ENCODE data around the gene CCDC33.
A peak's percentile ranks its signal among the peaks of the same experiment; 100 is the strongest.

CCDC33 gene

DNA sequence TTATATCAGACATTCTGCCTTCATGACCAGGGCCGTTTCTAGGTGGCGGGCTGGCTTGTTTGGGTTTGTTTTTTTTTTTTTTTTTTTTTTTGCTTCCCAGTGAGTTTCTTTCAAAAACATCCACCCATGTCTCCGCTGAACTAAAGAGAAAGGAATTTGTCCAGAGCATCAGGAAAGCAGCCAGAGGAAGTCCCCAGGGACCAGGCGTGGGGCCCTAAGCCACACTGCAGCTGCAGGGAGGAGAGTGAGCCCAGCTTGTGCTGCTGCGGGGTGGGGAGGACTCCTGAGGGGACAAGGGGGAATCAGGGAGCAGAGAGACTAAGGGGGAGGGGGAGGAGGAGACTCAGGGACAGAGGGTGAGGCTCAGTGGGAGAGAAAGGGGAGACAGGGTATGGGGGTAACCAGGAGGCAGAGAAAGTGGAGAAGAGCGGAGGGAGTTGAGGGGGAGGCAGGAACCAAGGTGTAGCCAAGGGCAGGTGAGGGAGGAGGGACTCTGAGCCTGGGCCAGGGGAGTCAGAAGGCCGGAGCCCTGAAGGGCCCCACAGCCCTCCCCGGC, 81.8 kb downstream of the CCDC33 start:
- no peak for DNase-seq

DNA sequence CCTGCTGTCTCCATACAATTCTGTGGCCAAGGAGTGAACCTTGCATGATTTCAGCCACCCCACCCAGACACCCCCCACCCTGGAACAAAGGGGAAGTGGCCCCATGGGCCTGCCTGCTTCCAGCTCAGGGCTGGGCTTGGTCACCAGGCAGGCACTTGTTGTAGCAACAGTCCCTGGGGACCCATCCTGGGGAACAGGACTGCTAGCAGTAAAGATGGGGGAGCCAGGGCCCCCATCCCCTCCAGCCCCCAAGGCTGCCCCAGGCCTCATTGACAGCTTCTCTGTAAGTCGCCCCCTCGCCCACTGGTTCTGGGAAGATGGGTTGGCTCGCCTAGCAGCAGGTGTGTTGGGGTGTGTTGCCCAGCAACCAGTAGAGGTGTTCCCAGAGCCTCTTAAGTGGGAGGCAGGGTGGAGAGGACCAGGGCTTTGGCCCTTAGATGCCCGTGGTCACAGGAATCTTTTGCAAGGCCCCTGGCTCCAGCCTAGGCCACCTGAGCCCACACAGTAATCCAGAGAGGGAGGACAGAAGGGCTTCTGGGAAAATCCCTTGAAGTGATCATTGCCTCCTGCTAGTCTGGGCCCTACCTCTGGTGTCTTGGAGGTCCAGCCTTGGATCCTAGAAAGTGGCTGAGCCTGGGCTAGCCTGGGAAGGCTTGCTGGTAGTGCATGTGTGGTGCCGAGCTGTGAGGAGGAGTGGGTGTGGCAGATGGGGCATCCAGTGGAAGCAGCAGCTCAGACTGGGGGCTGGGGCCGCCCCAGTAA, 82.4 kb downstream of the CCDC33 start:
- DNase-seq: no peak

DNA sequence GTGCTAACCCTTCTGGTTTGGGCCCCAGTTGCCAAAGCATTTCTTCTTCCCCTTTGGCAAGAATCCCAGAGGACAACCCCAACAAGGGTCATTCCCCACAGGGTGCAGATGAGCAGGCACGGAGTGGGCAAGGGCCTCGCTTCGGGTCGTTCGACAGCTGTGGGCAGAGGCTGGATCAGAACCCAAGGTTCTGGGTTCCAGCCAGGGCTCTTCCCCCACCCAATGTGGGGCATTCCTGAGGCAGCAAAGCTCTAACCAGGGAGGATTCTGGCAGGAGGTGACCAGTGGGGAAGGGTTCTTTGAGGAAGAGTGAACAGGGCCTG, 83.0 kb downstream of the CCDC33 start:
- no peak for DNase-seq

DNA sequence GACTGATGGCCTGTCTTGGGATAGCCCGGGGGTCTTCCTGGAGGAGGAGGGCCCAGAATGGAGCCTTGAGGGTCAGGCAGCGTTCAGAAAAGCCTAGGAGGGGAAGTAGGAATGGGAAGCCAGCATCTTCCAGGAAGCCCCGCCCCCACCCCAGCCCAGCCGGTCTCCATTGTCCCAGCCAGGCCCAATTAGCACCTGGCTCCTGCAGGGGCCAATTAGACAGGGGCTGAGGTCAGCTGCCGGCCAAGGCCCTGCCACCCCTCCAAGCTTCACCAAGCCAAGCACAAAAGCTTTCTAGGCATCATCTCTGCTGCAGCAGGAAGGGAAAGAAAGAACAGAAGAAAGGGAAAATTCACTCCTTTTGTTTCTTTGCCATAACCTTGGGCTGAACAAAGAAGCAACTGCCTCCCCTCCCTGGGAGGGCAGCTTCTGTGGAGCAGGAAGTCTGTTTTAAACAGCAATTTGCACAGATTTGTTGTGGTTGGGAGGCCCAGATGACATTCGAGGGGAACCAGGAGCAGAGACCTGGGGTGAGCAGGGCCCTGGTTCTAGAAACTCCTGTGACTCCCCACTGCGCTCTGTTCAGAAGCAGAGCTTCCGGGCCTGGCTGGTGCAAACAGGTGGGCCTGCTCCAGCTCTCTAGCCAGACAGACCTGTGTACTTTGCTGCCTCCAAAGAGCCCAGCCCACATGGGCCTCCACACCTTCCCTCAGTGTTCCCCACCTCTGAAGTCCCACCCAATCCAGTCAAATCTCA, 83.6 kb downstream of the CCDC33 start:
- peak; percentile 25 for DNase-seq

DNA sequence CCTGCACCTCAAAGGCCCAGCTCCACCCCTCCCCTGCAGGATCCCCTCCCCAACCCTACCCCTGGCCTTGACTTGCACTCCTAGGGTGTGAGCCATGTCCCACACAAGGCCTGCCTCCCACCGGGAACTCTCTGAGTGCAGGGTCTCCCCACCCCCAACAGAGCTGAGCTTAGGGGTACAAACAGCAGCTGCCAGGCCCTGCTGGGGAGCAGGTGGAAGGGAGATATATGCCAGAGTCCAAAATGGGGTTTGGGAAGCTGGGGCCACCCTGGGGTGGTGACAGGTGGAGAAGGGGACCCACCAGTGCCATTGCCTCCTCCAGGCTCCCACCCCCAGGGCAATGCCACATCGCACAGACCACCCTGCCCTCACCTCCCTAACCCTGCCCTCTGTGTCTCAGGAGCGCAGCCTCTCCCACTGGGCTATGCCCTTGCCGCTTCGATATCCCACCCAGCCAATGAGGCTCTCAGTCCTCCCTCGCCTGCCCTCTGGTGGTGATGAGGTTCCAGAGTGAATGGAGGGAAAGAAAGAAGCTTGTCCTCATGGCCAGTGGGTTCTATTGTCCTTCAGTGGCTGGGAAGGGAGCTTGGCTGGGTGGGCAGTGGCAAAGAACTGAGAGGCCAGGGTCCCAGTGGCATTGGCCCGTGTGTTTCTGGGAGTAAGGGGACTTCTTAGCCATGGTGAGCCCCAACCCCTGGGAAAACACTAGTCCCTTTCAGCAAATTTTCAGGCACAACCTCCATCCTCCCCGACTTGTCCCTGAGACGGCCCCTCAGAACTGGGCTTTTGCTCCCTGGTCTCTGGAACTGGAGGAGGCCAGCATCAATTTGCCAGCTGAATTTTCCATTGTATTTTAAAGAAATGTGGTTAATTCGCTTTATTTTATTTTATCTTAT, 84.5 kb downstream of the CCDC33 start:
- no peak for DNase-seq

DNA sequence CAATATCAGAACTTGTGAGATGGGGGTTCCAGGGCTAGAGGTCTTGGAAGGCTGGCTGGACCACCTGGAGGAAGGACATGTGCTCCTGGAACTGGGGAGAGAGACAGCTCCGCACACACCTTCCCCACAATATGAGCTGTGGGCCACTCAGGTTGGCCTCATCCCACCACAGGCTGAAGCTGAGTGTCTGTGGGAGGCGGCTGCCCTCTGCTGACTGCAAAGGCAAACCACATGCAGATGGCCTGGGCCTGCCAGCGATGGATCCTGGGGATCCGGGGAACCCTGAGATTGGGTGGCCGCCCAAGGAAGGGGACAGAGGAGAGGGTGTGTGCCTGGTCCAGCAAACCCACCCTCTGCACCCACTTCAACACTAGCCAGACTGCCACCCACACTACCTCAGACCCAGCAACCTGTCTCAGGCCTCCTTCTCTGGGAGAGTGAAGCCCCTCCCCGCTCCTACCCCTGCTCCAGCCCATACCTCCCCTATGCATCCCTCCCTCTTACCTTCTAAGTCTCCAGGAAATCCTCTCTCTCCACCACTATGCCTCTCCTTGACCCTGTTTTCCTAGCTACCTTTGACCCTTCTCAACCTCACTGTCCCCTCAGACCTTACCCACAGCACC, 86.5 kb downstream of the CCDC33 start:
- DNase-seq: no peak

DNA sequence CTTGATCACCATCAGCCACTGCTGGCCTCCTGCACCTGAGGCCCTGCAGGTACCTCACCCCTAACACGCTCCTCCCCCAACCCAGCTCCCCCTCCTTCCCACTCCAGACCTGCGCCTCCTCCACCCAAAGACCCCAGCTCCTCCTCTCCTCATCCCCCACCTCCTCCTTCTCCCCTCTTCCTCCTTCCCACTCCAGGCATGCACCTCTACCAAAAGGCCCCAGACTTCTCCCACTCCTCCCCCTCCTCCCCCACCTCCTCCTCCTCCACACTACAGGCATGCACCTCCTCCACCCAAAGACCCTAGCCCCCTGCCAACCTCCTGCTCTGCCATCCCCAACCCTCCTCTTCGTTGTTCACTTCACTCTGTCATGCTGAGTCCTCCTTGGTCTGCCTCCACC, 88.6 kb downstream of the CCDC33 start:
- DNase-seq: no peak

DNA sequence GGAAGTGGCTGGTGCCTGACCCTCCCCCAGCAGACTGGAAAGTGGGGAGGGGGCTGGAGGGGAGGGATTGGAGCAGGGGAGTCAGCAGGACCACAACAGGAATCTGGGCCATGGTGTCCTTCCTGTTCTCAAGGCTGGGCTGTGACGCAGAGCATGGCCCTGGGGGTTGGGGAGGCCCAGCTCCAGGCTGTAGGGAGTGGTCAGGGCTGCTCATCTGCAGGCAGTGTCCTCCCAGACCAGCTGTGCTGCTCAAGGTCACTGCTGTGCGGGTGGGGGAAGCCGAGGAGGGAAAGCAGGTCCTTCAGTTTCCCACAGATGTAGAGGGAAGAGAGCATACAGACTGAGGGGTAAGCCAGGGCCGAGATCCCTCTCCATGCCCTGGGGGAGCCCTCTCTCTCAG, 90.6 kb downstream of the CCDC33 start:
- no peak for DNase-seq

DNA sequence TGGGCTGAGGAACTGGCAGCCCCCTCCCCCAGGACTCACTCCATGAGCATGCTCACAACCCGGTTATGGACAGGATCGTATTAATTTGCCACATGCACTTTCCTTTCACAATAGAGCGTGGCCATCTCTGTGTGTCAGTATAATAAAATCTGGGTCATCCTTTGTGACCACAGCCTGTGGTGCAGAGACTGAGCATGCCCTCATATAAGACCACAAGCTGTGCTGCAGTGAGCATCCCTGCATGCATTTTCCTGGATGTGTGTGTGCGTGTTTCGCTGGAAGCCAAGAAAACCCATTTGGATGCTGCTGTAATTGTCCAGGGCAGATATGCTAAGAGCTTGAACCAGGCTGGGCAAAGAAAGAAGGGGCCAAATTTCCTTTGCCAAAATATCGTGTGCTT, 91.6 kb downstream of the CCDC33 start:
- no peak for DNase-seq

DNA sequence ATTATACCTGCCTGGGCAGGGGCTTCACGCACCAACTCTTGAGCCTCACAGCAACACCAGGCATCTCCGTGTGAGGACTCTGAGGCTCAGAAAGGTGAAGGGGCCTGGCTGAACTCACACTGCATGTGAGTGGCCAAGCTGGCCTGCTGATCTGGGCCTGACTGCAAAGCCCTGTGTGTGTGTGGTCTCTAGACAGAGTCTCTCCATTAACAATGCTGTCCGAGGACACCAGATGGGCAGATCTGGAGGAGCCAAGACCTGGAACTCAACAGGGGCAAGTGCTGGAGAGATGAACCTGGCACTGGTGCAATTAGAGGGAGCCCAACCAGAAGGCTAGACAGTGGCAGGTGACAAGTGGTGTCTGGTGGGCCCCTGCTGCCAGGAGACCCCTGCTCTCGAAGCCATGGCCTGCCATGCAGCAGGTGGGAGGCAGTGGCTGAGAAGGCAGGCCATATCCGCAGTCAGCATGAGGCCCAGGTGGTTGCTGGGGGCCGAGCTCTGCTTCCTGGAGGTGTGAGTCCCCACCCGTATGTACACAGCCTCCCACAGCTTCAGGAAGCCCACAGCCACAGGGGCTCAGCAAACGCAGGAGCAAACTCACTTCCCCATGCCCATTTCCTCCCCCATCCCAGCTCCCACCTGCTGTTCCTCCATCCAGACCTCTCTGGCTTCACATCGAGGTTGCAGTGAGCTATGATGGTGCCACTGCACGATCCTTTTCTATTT, 92.4 kb downstream of the CCDC33 start:
- DNase-seq: no peak

DNA sequence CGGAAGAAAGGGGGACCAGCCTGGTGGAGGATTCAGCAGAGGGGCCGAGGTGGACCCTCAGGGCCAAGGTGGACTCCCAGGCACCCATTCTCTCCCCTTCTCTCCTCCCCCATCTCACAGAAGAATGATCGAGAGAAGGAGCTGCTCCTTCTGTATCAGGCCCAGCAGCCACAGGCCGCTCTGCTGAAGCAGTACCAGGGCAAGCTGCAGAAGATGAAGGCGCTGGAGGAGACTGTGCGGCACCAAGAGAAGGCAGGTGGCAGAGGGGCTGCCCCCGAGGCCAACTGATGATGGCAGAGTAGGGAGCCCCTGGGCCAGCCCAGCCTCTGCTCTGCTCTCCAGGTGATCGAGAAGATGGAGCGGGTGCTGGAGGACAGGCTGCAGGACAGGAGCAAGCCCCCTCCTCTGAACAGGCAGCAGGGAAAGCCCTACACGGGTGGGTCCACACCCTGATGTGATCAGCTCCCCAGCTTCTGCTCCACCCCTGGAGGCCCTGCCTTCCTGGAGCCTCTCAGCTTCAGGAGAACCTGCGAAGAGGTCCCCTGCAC, 94.8 kb downstream of the CCDC33 start:
- no peak for DNase-seq

DNA sequence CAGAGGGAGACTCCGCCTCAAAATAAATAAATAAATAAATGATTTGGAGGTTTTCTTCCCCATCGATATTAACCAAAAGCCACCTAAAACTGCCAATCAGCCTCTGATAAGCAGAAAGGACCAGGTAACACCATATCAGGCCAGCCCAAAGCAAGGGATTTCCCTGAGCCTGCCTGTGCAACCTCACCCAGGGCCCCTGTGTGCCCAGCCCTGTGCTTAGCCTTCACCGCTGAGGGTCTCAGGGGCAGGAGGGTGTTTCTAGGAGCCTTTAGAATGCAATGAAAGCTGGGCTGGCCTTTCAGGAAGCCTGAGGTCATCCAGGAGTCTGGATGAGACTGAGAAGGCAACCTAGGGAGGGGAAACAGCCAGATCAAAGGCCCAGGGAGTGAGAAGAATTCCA, 95.9 kb downstream of the CCDC33 start:
- no peak for DNase-seq

DNA sequence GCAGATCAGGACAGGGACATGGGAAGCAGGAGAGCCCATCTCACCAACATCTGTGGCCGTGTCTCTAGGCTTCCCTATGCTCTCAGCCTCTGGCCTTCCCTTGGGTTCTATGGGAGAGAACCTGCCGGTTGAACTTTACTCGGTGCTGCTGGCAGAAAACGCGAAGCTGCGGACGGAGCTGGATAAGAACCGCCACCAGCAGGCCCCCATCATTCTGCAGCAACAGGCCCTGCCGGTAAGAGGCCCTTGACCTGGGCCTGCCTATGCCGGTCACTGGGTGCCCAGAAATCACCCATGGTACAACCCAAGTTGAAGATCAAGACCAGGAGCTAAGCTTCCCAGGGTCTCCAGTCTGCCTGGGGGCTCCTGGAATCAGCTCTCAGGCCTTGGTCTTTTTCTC, 96.5 kb downstream of the CCDC33 start:
- no peak for DNase-seq

DNA sequence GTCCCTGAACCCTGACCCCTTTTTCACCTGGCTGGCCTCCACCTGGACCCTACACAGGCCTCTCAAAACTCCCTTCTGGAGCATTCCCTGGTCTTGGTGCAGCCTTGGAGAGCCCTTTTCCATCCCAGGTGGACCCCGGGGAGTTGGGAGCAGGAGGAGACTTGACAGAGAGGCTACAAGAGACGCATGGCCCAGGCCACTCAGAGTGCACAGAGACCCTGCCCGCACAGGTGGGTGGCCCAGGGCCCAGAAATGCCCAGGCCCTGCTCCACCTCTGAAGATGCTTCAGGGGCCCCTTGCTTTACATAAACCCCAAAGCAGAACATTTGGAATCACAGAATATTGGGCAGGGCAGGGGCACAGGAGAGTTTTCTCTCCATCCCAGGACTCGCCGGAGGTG, 97.0 kb downstream of the CCDC33 start:
- DNase-seq: no peak

DNA sequence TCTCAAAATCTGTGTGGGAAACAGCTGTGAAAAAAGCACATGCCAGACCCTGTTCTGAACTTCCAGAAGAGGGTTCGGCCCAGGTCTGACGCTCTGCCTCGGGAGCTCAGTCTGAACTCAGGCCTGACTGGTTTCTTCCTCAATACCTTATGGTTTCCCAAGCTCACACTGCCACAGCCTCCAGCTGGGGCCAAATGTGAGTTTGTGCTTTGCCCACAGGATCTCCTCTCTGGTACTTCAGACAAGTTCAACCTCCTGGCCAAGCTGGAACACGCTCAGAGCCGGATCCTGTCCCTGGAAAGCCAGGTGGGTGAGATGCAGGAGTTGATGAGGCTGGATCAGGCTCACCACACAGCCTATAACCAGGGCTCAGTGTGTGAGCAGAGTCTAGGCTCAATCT, 97.5 kb downstream of the CCDC33 start:
- no peak for DNase-seq

DNA sequence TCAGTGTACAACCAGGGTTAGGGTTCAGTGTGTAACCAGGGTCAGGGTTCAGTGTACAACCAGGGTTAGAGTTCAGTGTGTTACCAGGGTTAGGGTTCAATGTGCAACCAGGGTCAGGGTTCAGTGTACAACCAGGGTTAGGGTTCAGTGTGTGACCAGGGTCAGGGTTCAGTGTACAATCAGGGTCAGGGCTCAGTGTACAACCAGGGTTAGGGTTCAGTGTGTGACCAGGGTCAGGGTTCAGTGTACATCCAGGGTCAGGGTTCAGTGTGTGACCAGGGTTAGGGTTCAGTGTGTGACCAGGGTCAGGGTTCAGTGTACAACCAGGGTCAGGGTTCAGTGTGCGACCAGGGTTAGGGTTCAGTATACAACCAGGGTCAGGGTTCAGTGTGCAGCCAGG, 98.0 kb downstream of the CCDC33 start:
- no peak for DNase-seq

DNA sequence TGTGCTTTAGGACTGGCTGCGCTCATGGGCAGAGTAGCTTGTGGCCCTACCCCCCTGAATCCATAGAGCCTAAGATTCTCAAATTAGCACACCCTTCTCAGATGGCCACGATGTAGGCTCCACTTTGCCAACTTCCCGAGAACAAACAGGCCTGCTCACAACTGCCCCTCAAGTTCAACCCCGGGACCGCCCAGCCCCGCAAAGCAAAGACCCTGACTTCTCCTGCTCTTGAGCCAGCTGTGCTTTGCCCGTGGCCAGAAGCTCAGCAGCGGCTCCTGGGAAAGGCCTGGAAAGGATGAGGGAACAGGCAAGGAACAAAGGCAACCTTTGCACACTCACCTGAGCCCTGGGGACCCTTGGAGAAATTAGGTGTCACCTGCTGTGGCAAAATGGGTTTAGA, 99.3 kb downstream of the CCDC33 start:
- no peak for DNase-seq

DNA sequence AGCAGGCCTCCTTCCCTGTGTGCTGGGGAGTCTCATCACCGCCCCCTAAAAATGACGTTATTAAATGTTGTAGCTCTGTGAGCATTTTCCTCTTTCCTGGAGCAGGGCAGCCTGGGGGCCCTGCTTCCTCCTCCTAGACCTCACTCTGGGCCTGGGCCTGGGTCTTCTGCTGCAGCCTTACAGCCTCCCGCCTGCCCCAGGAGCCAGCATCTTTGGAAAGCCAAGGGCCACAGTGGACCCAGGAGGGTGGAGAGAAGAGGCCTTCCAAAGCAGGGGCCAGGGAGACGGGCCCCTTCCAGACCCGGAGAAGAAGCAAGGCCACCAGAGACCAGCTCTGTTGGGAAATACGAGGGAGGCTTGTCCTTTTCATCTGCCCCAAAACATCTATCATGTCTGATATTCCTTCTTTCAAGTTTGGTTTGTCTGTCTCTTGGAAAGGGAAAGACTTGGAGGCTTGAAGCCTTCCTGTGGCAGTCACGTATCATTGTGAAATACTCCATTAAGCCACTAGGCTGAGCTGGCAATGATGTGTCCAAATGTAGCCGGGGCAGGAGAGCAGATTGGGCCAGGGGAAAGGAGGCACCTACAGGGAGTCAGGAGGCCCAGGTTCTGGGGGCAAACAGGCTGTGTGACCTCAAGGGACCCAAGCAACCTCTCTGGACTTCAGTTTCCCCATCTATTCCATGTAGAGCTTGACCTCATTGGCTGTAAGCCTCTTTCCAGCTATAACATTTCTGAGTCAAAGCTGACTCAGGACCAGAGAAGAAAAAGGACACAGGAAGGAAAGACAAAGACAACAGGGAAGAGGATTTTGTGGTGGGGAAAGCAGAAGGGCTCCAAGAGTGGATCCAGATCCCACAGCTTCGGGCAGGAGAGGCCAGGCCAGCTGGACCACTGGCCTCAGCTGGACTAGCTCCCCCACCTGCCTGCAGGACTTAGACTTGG, 100.2 kb downstream of the CCDC33 start:
- no peak for DNase-seq

DNA sequence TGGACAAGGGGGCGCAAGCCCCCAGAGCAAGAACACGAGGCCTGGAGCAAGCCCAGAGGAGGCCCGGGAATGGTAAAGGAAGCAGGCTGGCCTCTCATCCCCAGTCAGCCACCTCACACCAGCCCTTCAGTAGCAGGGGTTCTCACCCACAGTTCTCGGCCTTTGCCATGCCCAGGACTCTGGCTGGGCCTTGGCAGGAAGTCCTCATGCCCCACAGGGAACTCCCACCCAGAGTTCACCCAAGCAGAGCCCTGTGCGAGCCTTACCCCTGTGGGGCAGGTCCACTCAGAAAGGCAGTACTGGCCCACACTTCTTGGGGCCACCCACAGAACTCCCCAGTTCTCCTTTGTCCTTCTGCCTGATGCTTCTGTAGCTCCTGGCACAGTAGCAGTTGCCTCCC, 101.0 kb downstream of the CCDC33 start:
- DNase-seq: no peak

DNA sequence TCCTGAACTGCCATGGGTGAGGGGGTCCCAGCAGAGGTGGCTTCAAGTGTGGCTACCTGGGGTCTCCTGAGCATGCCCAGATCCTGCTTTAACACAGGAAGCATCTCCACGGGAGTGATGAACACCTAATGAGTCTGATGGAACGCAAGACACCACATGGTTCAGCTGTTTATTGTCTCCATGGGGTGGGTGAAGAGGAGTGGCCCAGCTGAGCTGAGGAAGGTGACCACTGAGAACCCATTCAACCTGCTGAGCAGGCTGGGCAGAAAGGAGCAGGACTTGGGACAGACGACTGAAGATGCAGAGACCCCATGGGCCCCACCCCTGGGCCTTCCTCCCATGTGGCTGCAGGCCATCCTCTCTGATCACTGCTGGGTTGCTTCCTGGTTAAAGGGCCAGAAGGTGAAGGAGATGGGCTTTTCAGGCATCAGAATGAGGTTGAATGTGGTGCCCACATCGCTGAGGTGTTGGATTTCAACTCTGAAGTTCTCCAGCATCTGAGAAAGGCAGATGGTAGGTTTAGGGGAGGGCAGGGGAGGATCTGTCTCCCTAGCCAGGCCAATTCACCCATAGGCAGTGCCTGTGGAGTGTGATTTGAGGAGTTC, 101.6 kb downstream of the CCDC33 start:
- DNase-seq: no peak
